Parathyroid adenoma (tissue), 2 donors: Measurements from ENCODE around the gene C6orf52.

Experiments
- H2AFZ ChIP-seq: fragments of 300-600 bp; sonication (generic); one replicate; pipeline ENCODE4 v1.7.0; 2017; ENCODE audit warnings: antibody characterized with exemption, mild to moderate bottlenecking
- H3K27ac ChIP-seq: fragments of 300-600 bp; sonication (generic); one replicate; pipeline ENCODE4 v1.7.0; 2017
- H3K27me3 ChIP-seq: fragments of 300-600 bp; sonication (generic); one replicate; pipeline ENCODE4 v1.7.0; 2017; ENCODE audit warnings: low read length; ENCODE audit not compliant: control insufficient read depth, insufficient read depth
- H3K36me3 ChIP-seq: fragments of 300-600 bp; sonication (generic); one replicate; pipeline ENCODE4 v1.7.0; 2017; ENCODE audit warnings: low read length; ENCODE audit not compliant: control insufficient read depth, insufficient read depth
- H3K4me1 ChIP-seq: fragments of 300-600 bp; sonication (generic); one replicate; pipeline ENCODE4 v1.7.0; 2017; ENCODE audit warnings: control low read depth
- H3K4me2 ChIP-seq: fragments of 300-600 bp; sonication (generic); one replicate; pipeline ENCODE4 v1.7.0; 2017; ENCODE audit warnings: low read length
- H3K4me3 ChIP-seq: fragments of 300-600 bp; sonication (generic); one replicate; pipeline ENCODE4 v1.7.0; 2017; ENCODE audit warnings: low read depth, low read length
- H3K79me2 ChIP-seq: fragments of 300-600 bp; sonication (generic); one replicate; pipeline ENCODE4 v1.7.0; 2017; ENCODE audit warnings: control low read depth
- H3K9ac ChIP-seq: fragments of 300-600 bp; sonication (generic); one replicate; pipeline ENCODE4 v1.7.0; 2017; ENCODE audit warnings: mild to moderate bottlenecking
- H3K9me3 ChIP-seq: fragments of 300-600 bp; sonication (generic); one replicate; pipeline ENCODE4 v1.7.0; 2017; ENCODE audit warnings: low read length; ENCODE audit not compliant: control insufficient read depth
- TF ChIP-seq, protein P1 (sequence below): fragments of 300-600 bp; sonication (generic); IDR thresholded peaks from one replicate; pipeline ENCODE4 v1.7.0; 2017; ENCODE audit warnings: antibody characterized with exemption, mild to moderate bottlenecking
- donor health status: primary hyperparathyroidism.

The C6orf52 gene

GRCh38 chr6:10627800-10628199 lies 66.6 kb downstream of the C6orf52 start:
- Histone ChIP-seq H3K4me3 (no peak overlapping the region), H3K4me1 (no peaks in the 10 kb centered on the region), H3K79me2 (no peaks in the 10 kb centered on the region), H2AFZ (no peak overlapping the region), H3K36me3 (no peaks in the 10 kb centered on the region), H3K9me3 (no peaks in the 10 kb centered on the region), H3K4me2 (no peak overlapping the region), H3K9ac (no peak overlapping the region), H3K27me3 (no peaks in the 10 kb centered on the region), H3K27ac (no peak overlapping the region)
- TF ChIP-seq, protein P1, sequence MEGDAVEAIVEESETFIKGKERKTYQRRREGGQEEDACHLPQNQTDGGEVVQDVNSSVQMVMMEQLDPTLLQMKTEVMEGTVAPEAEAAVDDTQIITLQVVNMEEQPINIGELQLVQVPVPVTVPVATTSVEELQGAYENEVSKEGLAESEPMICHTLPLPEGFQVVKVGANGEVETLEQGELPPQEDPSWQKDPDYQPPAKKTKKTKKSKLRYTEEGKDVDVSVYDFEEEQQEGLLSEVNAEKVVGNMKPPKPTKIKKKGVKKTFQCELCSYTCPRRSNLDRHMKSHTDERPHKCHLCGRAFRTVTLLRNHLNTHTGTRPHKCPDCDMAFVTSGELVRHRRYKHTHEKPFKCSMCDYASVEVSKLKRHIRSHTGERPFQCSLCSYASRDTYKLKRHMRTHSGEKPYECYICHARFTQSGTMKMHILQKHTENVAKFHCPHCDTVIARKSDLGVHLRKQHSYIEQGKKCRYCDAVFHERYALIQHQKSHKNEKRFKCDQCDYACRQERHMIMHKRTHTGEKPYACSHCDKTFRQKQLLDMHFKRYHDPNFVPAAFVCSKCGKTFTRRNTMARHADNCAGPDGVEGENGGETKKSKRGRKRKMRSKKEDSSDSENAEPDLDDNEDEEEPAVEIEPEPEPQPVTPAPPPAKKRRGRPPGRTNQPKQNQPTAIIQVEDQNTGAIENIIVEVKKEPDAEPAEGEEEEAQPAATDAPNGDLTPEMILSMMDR = no peak

- Histone ChIP-seq H3K9ac (no peak overlapping the region), H3K79me2 (no peaks in the 10 kb centered on the region), H3K4me3 (no peak overlapping the region), H3K27ac (no peak overlapping the region), H3K9me3 (no peaks in the 10 kb centered on the region), H2AFZ (no peak overlapping the region), H3K4me1 (no peaks in the 10 kb centered on the region), H3K27me3 (no peaks in the 10 kb centered on the region), H3K4me2 (no peak overlapping the region), H3K36me3 (no peaks in the 10 kb centered on the region)
- TF ChIP-seq, protein P1 = no peak
Measured at GRCh38 chr6:10626154-10626741, 68.2 kb downstream of the C6orf52 start.

DNA sequence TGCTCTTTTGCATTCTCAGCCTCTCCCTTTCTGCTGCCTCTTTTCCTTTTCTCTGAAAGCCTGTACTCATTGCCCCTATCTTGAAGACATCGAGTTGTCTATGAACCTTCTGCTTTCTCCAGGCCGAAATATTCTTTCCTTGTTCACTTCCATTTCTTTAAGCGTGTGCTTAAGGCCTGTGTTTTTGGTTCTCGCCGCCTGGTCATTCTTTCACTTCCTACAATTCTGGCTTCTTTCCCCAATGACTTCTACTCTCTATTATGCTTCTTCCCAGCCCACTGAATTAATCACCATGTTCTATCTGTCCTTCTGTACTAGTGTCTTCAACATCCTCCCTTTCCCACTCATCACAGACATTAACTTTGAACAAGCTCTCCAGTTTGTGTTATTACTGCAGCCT lies 69.6 kb downstream of the C6orf52 start:
- Histone ChIP-seq H3K4me3 (no peak overlapping the region), H3K27me3 (no peaks in the 10 kb centered on the region), H3K79me2 (no peaks in the 10 kb centered on the region), H2AFZ (no peak overlapping the region), H3K36me3 (no peaks in the 10 kb centered on the region), H3K9ac (no peak overlapping the region), H3K4me2 (no peak overlapping the region), H3K9me3 (no peaks in the 10 kb centered on the region), H3K27ac (no peak overlapping the region), H3K4me1 (no peaks in the 10 kb centered on the region)
- TF ChIP-seq, protein P1 = no peak

DNA sequence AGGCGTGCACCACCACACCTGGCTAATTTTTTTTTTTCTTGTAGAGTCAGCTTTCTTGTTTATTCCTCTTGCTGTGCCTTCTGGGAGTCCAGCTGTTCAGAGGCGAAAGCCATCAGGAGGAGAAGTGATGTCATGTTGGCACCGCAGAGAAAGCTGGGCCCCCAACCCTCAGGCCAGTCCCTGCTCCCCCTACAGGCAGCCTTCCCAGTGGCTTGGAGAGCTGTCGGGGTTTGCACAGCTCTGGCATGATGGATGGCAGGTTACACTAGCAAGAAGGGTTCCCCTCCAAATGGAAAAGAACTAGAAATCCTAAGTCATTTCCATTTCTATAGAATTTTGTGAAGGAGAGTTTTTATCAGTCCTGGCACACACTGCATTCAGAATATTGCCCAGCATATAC lies 72.6 kb downstream of the C6orf52 start:
- Histone ChIP-seq H3K4me1 (no peaks in the 10 kb centered on the region), H3K9ac (no peak overlapping the region), H3K4me2 (no peak overlapping the region), H3K9me3 (no peaks in the 10 kb centered on the region), H3K4me3 (no peak overlapping the region), H3K27ac (no peak overlapping the region), H3K36me3 (no peaks in the 10 kb centered on the region), H3K79me2 (no peaks in the 10 kb centered on the region), H3K27me3 (no peaks in the 10 kb centered on the region), H2AFZ (no peak overlapping the region)
- TF ChIP-seq, protein P1 = no peak
